ENCODE results near the gene TMEM30A. TPM values are rescaled to one million over a fixed set of nuclear protein-coding genes. Genes with fewer than 3 reads are reported as not detected.

TMEM30A gene
- total and polyA plus RNA-seq, 4 donors = 33.3 to 71.0 (median 45.4) TPM

DNA sequence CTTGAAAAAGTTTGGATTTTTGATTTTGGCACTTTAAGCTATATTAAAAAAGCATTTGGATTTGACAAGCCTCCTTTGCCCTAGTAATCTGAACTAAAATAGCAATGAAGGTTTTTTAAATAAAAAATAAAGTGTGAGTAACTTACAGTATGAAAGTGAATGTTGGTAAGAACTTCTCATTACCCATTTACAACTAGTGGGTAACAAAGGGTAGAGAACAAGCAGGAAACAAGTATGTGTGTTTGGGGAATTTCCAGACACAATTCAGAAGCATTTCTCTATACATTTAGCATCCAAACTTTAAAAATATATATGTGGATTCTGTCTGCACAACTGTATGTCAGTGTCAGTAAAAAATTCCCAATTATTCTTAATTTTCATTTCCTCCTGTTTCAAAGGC, 2.9 kb downstream of the TMEM30A start (continued):
- TF ChIP-seq, protein P1, sequence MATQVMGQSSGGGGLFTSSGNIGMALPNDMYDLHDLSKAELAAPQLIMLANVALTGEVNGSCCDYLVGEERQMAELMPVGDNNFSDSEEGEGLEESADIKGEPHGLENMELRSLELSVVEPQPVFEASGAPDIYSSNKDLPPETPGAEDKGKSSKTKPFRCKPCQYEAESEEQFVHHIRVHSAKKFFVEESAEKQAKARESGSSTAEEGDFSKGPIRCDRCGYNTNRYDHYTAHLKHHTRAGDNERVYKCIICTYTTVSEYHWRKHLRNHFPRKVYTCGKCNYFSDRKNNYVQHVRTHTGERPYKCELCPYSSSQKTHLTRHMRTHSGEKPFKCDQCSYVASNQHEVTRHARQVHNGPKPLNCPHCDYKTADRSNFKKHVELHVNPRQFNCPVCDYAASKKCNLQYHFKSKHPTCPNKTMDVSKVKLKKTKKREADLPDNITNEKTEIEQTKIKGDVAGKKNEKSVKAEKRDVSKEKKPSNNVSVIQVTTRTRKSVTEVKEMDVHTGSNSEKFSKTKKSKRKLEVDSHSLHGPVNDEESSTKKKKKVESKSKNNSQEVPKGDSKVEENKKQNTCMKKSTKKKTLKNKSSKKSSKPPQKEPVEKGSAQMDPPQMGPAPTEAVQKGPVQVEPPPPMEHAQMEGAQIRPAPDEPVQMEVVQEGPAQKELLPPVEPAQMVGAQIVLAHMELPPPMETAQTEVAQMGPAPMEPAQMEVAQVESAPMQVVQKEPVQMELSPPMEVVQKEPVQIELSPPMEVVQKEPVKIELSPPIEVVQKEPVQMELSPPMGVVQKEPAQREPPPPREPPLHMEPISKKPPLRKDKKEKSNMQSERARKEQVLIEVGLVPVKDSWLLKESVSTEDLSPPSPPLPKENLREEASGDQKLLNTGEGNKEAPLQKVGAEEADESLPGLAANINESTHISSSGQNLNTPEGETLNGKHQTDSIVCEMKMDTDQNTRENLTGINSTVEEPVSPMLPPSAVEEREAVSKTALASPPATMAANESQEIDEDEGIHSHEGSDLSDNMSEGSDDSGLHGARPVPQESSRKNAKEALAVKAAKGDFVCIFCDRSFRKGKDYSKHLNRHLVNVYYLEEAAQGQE (IDR thresholded peaks at IDR 0.05) = no peak
- TF ChIP-seq FOXA1 (IDR thresholded peaks at IDR 0.05) (no peak), JUND (IDR thresholded peaks at IDR 0.05) (no peak), ATF3 (IDR thresholded peaks at IDR 0.05) (no peak)

- 71% methylated on average over 4 of the region's 4 CpGs for whole genome bisulfite sequencing
- no peak overlapping the region for H3K27ac ChIP-seq (ENCODE audit: low read depth in 1 of 2, low read length in 2 of 2)
- no peak for DNase-seq (ENCODE audit: low spot score)
Measured at GRCh38 chr6:75280131-75280855, 4.3 kb downstream of the TMEM30A start.

DNA sequence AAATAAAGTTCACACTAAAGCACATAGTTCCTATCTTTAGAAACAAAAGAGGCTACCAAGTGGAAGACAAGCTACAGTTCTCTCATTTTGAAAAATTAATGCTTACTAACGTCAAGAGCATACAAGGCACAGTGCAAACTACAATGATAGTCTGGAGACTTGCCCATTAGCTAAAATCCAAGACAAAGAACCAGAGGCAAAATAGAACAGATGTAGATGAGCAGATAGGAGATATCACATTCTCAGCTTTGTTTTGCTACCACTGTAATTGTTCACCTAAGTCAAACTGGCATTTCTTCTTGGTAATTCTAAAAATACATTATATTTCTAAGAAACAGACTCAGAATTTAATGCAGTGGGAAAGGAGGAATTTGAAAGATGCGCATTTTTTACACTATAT, 5.2 kb downstream of the TMEM30A start:
- H3K9ac ChIP-seq (ENCODE audit: low read depth in 1 of 2, low read length in 2 of 2) = no peak overlapping the region
- H3K36me3 ChIP-seq (ENCODE audit: control insufficient read depth in 4 of 4, insufficient read depth in 3 of 4, low read depth in 1 of 4, low read length in 3 of 4) = no peaks in the 10 kb centered on the region
- no peaks in the 10 kb centered on the region for H3K9me3 ChIP-seq (ENCODE audit: control insufficient read depth in 4 of 4, low read length in 3 of 4)
- no peak overlapping the region for H3K27ac ChIP-seq (ENCODE audit: low read depth in 1 of 2, low read length in 2 of 2)
- no peak for DNase-seq (ENCODE audit: low spot score)
- 82% methylated on average over 2 of the region's 2 CpGs for WGBS
- TF ChIP-seq GABPA (IDR thresholded peaks at IDR 0.05 in 1 of 2, conservative IDR thresholded peaks at IDR 0.05 in 1 of 2) = no peak
- TF ChIP-seq FOXA2 (IDR thresholded peaks at IDR 0.05) = no peak
- TF ChIP-seq CTCF (IDR thresholded peaks at IDR 0.05; ENCODE audit: low read depth, low read length, missing input control) = no peak
- no peak for TF ChIP-seq MAX (IDR thresholded peaks at IDR 0.05)
- no peak for TF ChIP-seq RAD21 (IDR thresholded peaks at IDR 0.05)
- TF ChIP-seq RXRA (IDR thresholded peaks at IDR 0.05) = no peak
- TF ChIP-seq HNF4G (IDR thresholded peaks at IDR 0.05) = no peak
- TF ChIP-seq NR2F2 (IDR thresholded peaks at IDR 0.05) = no peak
- no peak for TF ChIP-seq JUND (IDR thresholded peaks at IDR 0.05)
- TF ChIP-seq ZBTB33 (IDR thresholded peaks at IDR 0.05) = no peak
- no peak for TF ChIP-seq SP1 (IDR thresholded peaks at IDR 0.05)
- no peak for TF ChIP-seq HNF4A (conservative IDR thresholded peaks at IDR 0.05)
- TF ChIP-seq, protein P1 (IDR thresholded peaks at IDR 0.05) = no peak
- TF ChIP-seq YY1 (IDR thresholded peaks at IDR 0.05) = no peak
- no peak for TF ChIP-seq EGR1 (IDR thresholded peaks at IDR 0.05; ENCODE audit: low read depth in 2 of 2)
- TF ChIP-seq TAF1 (conservative IDR thresholded peaks at IDR 0.05) = no peak
- TF ChIP-seq FOXA1 (IDR thresholded peaks at IDR 0.05) = no peak
- H3K4me3 ChIP-seq (ENCODE audit: low read depth in 1 of 3, low read length in 3 of 3) = no peak overlapping the region
- H3K27me3 ChIP-seq (ENCODE audit: control insufficient read depth in 4 of 4, insufficient read depth in 4 of 4, low read length in 3 of 4) = no peaks in the 10 kb centered on the region
- peaks cover 4 to 31% (median 26%) of the 10 kb centered on the region in 4 donors for H3K4me1 ChIP-seq (ENCODE audit: control insufficient read depth in 4 of 4, insufficient read depth in 4 of 4, low read length in 3 of 4)

More at GRCh38 chr6:75280131-75280855, 4.3 kb downstream of the TMEM30A start:
- Histone ChIP-seq H3K9ac (ENCODE audit: low read depth in 1 of 2, low read length in 2 of 2) (no peak overlapping the region), H3K9me3 (ENCODE audit: control insufficient read depth in 4 of 4, low read length in 3 of 4) (no peaks in the 10 kb centered on the region), H3K36me3 (ENCODE audit: control insufficient read depth in 4 of 4, insufficient read depth in 3 of 4, low read depth in 1 of 4, low read length in 3 of 4) (no peaks in the 10 kb centered on the region), H3K4me1 (ENCODE audit: control insufficient read depth in 4 of 4, insufficient read depth in 4 of 4, low read length in 3 of 4) (peaks cover 4 to 31% (median 26%) of the 10 kb centered on the region in 4 donors), H3K4me3 (ENCODE audit: low read depth in 1 of 3, low read length in 3 of 3) (no peak overlapping the region), H3K27me3 (ENCODE audit: control insufficient read depth in 4 of 4, insufficient read depth in 4 of 4, low read length in 3 of 4) (no peaks in the 10 kb centered on the region)
- TF ChIP-seq FOXA1 (IDR thresholded peaks at IDR 0.05) (no peak), HNF4A (conservative IDR thresholded peaks at IDR 0.05) (peak in 1 of 2 donors; percentile 7)

Data from liver (tissue), 9 donors.